Adrenal gland (tissue), 12 donors: ENCODE measurements around the gene TAPT1. TPM values are rescaled to one million over a fixed set of nuclear protein-coding genes. Genes with fewer than 3 reads are reported as not detected.

Experiments used
- DNase-seq, 7 donors: peaks; one replicate each; pipeline ENCODE4 v3.0.0-alpha.2; 2019 to 2020
- H3K27ac ChIP-seq, 5 donors: fragments of 200-600 bp; sonication (generic) in 4 of 5; 1 replicate in 3 of 5; 2 replicates in 2 of 5; pipeline versions ENCODE4 v1.5.1 to v1.8.0; 2016 to 2020; ENCODE audit warnings: mild to moderate bottlenecking in 1 of 5
- H3K27me3 ChIP-seq: fragments of 200-600 bp; 2 replicates; pipeline ENCODE4 v1.8.0; 2021
- H3K36me3 ChIP-seq, 2 donors: fragments of 200-600 bp; replicated peaks in 1 of 2; 1 replicate in 1 of 2; 2 replicates in 1 of 2; pipeline versions ENCODE4 v1.5.1 to v1.8.0; 2018 to 2022
- H3K4me1 ChIP-seq, 2 donors: fragments of 200-600 bp; replicated peaks in 1 of 2; 1 replicate in 1 of 2; 2 replicates in 1 of 2; pipeline versions ENCODE4 v1.5.1 to v1.8.0; 2018 to 2021
- H3K4me3 ChIP-seq, 4 donors: fragments of 200-600 bp; sonication (generic) in 3 of 4; one replicate each; pipeline ENCODE4 v1.5.1; 2016 to 2018
- H3K9me3 ChIP-seq, 3 donors: fragments of 200-600 bp; sonication (generic) in 1 of 3; replicated peaks in 1 of 3; 1 replicate in 2 of 3; 2 replicates in 1 of 3; pipeline versions ENCODE4 v1.5.1 to v1.8.0; 2016 to 2021
- POLR2A ChIP-seq, 2 donors: fragments of 450-650 bp; IDR thresholded peaks; one replicate each; pipeline ENCODE4 v1.6.1; 2017; ENCODE audit warnings: antibody characterized with exemption in 2 of 2, mild to moderate bottlenecking in 2 of 2, moderate library complexity in 1 of 2
- WGBS, 4 donors: extraction: QIAGEN DNeasy Blood & Tissue Kit in 2 of 4; methylation state at CpG; one replicate each; pipeline versions ENCODE4 v1.1.5 to v1.1.7; 2013 to 2017; 5-methylcytosine and 5-hydroxymethylcytosine counted together
- intact Hi-C, 2 donors: fragments of 100-400 bp; cut with DNase I; formaldehyde crosslinking; loops; one replicate each; pipeline versions ENCODE4 v1.14.1 to v1.15.0; 2022 to 2023
- polyA plus RNA-seq, 3 donors: library from polyadenylated mRNA; stranded (reverse); fragments of 200-250 nt in 2 of 3; fragments of 350-450 nt in 1 of 3; fragmentation: Illumina TruSeq in 1 of 3; extraction: RNeasy Lipid Tissue Mini Kit (QIAGEN cat#74804) in 1 of 3; gene quantifications; one replicate each; pipeline ENCODE4 v1.2.3, GENCODE V29; 2013 to 2014
- total RNA-seq, 9 donors: library from RNA; depleted of rRNA in 4 of 9; stranded (reverse); fragments of >200 nt in 4 of 9; fragments of 120-200 nt in 1 of 9; fragmentation: NEBNext Ultra II Directional in 1 of 9; extraction: Animal tissue kit (Norgen Biotek cat#: 25700) in 1 of 9; gene quantifications; one replicate each; pipeline versions ENCODE4 v1.1.0 to v1.2.4, GENCODE V29; 2013 to 2023
- TF ChIP-seq, protein P1 (sequence below), 6 experiments: fragments of 450-650 bp in 4 of 6; fragments of 200-600 bp in 2 of 6; sonication (generic) in 1 of 6; IDR thresholded peaks; 1 replicate in 5 of 6; 2 replicates in 1 of 6; pipeline versions ENCODE4 v1.5.1 to v1.8.0; 2016 to 2021; ENCODE audit warnings: antibody characterized with exemption in 6 of 6, mild to moderate bottlenecking in 2 of 6, moderate library complexity in 1 of 6
- donor health status: healthy with polysubstance abuse.
- donor health status: Bipolar disorder and iron deficiency.
- donor health status: DM: yes; HTN: yes; CAD: no.
- donor health status: DM: no; HTN: no; CAD: no.
- donor health status: DM: no; HTN: no; CAD: no.
- donor health status: DM: yes; HTN: yes; CAD: no.

Gene TAPT1
- total and polyA plus RNA-seq, 12 donors: 33.2 to 119 (median 51.0) TPM

DNA sequence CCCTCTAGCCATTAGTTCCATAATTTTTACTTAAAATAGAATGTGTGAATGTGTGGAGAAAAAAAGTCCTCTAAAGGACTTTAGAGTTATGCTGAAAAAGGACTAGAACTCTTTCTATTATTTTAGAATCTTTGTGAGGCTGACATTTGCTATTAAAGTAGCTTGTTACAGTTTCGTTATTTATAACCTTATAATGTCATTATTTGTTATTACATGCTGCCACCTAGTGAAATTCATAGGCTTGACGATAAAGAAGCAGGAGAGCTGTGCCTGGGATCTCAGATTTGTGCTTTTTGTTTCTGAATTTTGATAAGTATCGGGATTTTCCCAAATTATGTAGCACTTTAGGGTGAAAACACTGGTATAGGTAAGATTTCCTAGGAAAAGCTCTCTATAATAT lies 38.5 kb upstream of the TAPT1 start:
- DNase-seq: peak in 1 of 7 donors; percentile 12
- Histone ChIP-seq H3K27ac (no peak overlapping the region), H3K27me3 (no peaks in the 10 kb centered on the region), H3K4me1 (peaks cover 0 to 4% of the 10 kb centered on the region in 2 donors), H3K4me3 (no peak overlapping the region), H3K36me3 (no peaks in the 10 kb centered on the region), H3K9me3 (no peaks in the 10 kb centered on the region)
- intact Hi-C loops: loop anchor here (5.0 to 10.0 kb wide), 3 partner anchors 60 to 242 kb away; no protein-coding TSS in a partner anchor
- WGBS, 4 donors: 7 to 14% (median 8%) methylated on average over 3 of the region's 3 CpGs
- TF ChIP-seq, protein P1, sequence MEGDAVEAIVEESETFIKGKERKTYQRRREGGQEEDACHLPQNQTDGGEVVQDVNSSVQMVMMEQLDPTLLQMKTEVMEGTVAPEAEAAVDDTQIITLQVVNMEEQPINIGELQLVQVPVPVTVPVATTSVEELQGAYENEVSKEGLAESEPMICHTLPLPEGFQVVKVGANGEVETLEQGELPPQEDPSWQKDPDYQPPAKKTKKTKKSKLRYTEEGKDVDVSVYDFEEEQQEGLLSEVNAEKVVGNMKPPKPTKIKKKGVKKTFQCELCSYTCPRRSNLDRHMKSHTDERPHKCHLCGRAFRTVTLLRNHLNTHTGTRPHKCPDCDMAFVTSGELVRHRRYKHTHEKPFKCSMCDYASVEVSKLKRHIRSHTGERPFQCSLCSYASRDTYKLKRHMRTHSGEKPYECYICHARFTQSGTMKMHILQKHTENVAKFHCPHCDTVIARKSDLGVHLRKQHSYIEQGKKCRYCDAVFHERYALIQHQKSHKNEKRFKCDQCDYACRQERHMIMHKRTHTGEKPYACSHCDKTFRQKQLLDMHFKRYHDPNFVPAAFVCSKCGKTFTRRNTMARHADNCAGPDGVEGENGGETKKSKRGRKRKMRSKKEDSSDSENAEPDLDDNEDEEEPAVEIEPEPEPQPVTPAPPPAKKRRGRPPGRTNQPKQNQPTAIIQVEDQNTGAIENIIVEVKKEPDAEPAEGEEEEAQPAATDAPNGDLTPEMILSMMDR (IDR thresholded peaks at IDR 0.05): peak; percentile 32 to 83 (median 72)
- no peak for TF ChIP-seq POLR2A (IDR thresholded peaks at IDR 0.05)

DNA sequence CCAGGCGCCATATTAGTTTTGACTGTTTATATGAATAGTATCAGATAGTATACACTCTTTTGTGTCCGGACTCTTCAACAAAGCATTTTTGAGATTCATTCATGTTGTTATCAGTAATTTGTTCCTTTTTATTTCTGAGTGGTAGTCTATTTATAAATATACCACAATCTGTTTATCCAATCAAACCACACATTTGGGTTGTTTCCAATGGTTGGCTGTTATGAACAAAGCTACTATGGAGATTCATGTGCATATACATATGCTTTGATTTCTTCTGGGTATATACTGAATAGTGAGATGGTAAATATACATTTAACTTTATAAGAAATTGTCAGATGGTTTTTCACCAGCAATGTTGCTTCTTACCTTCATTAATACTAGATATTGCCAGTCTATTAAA lies 36.8 kb upstream of the TAPT1 start:
- intact Hi-C loops: loop anchor here in 1 of 2 donors (10.0 kb wide), 1 partner anchor 58 kb away; no protein-coding TSS in a partner anchor
- H3K27ac ChIP-seq: no peak overlapping the region
- DNase-seq: no peak
- H3K36me3 ChIP-seq: no peaks in the 10 kb centered on the region
- H3K27me3 ChIP-seq: no peaks in the 10 kb centered on the region
- TF ChIP-seq, protein P1 (IDR thresholded peaks at IDR 0.05): no peak
- no peak for TF ChIP-seq POLR2A (IDR thresholded peaks at IDR 0.05)
- 89 to 97% (median 95%) methylated on average over 2 of the region's 2 CpGs for WGBS, 4 donors
- H3K9me3 ChIP-seq: no peaks in the 10 kb centered on the region
- peaks cover 0 to 4% of the 10 kb centered on the region in 2 donors for H3K4me1 ChIP-seq
- no peak overlapping the region for H3K4me3 ChIP-seq

DNA sequence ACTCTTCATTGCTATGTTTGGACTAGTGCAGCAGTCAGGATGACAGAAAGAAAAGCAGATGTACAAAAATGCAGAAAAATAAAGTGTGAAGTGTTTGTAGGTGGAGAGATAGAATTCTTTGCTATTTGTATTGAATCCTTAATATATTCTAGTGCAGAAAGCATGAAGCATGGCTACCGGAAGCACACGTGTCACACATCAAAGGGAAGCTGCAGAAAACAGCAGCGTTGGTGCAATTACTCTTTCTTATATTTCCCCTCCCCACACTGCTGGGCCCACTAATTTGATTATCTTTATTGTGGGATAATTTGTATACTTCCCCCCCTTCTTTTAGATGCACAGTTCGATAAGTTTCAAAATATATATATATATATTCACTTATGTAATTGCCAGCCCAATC lies 35.9 kb upstream of the TAPT1 start:
- peaks cover 0 to 4% of the 10 kb centered on the region in 2 donors for H3K4me1 ChIP-seq
- TF ChIP-seq, protein P1 (IDR thresholded peaks at IDR 0.05): no peak
- no peak for TF ChIP-seq POLR2A (IDR thresholded peaks at IDR 0.05)
- H3K4me3 ChIP-seq: no peak overlapping the region
- DNase-seq: no peak
- H3K36me3 ChIP-seq: no peaks in the 10 kb centered on the region
- no peaks in the 10 kb centered on the region for H3K9me3 ChIP-seq
- no peaks in the 10 kb centered on the region for H3K27me3 ChIP-seq
- 85 to 94% (median 89%) methylated on average over 4 of the region's 4 CpGs for WGBS, 4 donors
- intact Hi-C loops: loop anchor here in 1 of 2 donors (10.0 kb wide), 1 partner anchor 57 kb away; no protein-coding TSS in a partner anchor
- H3K27ac ChIP-seq: no peak overlapping the region

DNA sequence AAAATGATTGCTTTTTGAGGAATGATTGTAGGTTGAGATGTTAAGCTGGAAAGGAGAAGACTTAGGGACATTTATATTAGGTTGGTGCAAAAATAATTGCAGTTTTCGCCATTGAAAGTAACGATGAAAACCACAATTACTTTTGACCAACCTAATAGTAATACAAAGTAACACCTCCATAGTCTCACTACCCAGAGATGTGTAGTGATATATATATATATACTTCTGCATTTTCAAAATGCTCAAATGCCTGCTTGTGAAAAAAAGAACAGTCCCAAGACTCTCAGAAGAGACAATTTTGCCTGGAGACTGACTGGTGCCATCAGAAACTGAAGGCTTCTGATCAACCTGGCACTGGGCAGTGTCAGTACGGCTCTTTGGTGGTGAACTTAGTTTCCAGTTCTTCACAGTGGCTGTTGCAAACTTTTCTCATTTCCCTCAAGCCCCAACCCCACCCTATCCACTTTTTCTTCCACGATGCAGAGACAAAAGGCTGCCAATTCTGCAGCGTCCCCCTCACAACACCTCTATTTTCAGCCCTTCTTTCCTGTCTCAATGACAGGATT lies 35.1 kb upstream of the TAPT1 start:
- intact Hi-C loops: loop anchor here in 1 of 2 donors (10.0 kb wide), 1 partner anchor 57 kb away; no protein-coding TSS in a partner anchor
- Histone ChIP-seq H3K27me3 (no peaks in the 10 kb centered on the region), H3K27ac (no peak overlapping the region), H3K4me3 (no peak overlapping the region), H3K9me3 (no peaks in the 10 kb centered on the region), H3K36me3 (no peaks in the 10 kb centered on the region), H3K4me1 (peaks cover 0 to 4% of the 10 kb centered on the region in 2 donors)
- WGBS, 4 donors: 85 to 93% (median 87%) methylated on average over 5 of the region's 5 CpGs
- no peak for TF ChIP-seq POLR2A (IDR thresholded peaks at IDR 0.05)
- TF ChIP-seq, protein P1 (IDR thresholded peaks at IDR 0.05): no peak
- DNase-seq: no peak
